HepG2 (cell line): ENCODE measurements around the gene ANKS1B. TPM values are rescaled to one million over a fixed set of nuclear protein-coding genes. Genes with fewer than 3 reads are reported as not detected.

ENCODE experiments used
- ATAC-seq: fragments of 200-7000 bp; cut with Tn5 transposase; 3 replicates; pipeline ENCODE4 v1.9.1; 2020; ENCODE audit warnings: mild to moderate bottlenecking, moderate library complexity
- BruUV-seq: library from RNA; stranded (reverse); fragments of 400-500 nt; replicated peaks from 2 replicates; lab custom pipeline; 2021; lab: Mats Ljungman, UMichigan
- CTCF ChIA-PET: fragments of 300-600 bp; formaldehyde crosslinking; extraction: SDS; loops from one replicate; lab custom pipeline; 2021; ENCODE audit warnings: low total read pairs, inconsistent platforms, low intra/inter-chr PET ratio; lab: Yijun Ruan, JAX
- POLR2A ChIA-PET: fragments of 350-600 bp; sonication (Branson Sonifier 250); formaldehyde crosslinking; loops from one replicate; lab custom pipeline; 2020; ENCODE audit warnings: antibody characterized with exemption, inconsistent platforms; lab: Yijun Ruan, JAX
- DNase-seq: peaks from one replicate; pipeline ENCODE4 v3.0.0-alpha.2; 2015; ENCODE audit warnings: low spot score
- FAIRE-seq: peaks from 3 replicates; lab custom pipeline; 2011; peaks lifted over from hg19 to GRCh38; lab: Jason Lieb, UNC
- H2AFZ ChIP-seq: one replicate; pipeline ENCODE4 v1.6.1; 2011; ENCODE audit warnings: low read length, inconsistent platforms
- H3K27ac ChIP-seq: fragments of 300-600 bp; 3 replicates; pipeline ENCODE4 v1.8.0; 2011; ENCODE audit warnings: mixed run types, mild to moderate bottlenecking, mixed read lengths, low read length, inconsistent platforms; ENCODE audit not compliant: insufficient read depth; ENCODE audit errors: extremely low read length
- H3K27me3 ChIP-seq, 2 experiments: fragments of 200-600 bp in 1 of 2; 2 replicates in 1 of 2; 3 replicates in 1 of 2; pipeline versions ENCODE4 v1.6.0 to v1.8.0; 2011; ENCODE audit warnings: low read length in 2 of 2, mild to moderate bottlenecking in 2 of 2, moderate library complexity in 2 of 2, inconsistent platforms in 1 of 2; ENCODE audit not compliant: insufficient read depth in 2 of 2, control insufficient read depth in 1 of 2
- H3K36me3 ChIP-seq, 2 experiments: fragments of 200-600 bp in 1 of 2; replicated peaks in 1 of 2; 2 replicates in 1 of 2; 3 replicates in 1 of 2; pipeline versions ENCODE4 v1.5.1 to v1.8.0; 2011; ENCODE audit warnings: low read length in 2 of 2, inconsistent platforms in 1 of 2; ENCODE audit not compliant: insufficient read depth in 2 of 2, control insufficient read depth in 1 of 2
- H3K4me1 ChIP-seq: 2 replicates; pipeline ENCODE4 v1.5.1; 2012; ENCODE audit warnings: low read length, inconsistent platforms; ENCODE audit not compliant: insufficient read depth
- H3K4me2 ChIP-seq: 2 replicates; pipeline ENCODE4 v1.6.0; 2011; ENCODE audit warnings: low read depth, low read length, inconsistent platforms
- H3K4me3 ChIP-seq, 3 experiments: fragments of 200-600 bp in 1 of 3; sonication (generic), shearing (Covaris generic) in 1 of 3; replicated peaks in 1 of 3; 2 replicates each; pipeline ENCODE4 v1.5.1; 2011 to 2016; ENCODE audit warnings: low read length in 3 of 3, inconsistent platforms in 2 of 3, low read depth in 2 of 3, mild to moderate bottlenecking in 2 of 3, control low read depth in 1 of 3, mixed read lengths in 1 of 3; ENCODE audit not compliant: insufficient read depth in 1 of 3
- H3K79me2 ChIP-seq: one replicate; pipeline ENCODE4 v1.6.1; 2011; ENCODE audit warnings: low read length, inconsistent platforms; ENCODE audit not compliant: insufficient read depth
- H3K9ac ChIP-seq: 2 replicates; pipeline ENCODE4 v1.6.0; 2011; ENCODE audit warnings: mild to moderate bottlenecking, low read depth, low read length, inconsistent platforms; ENCODE audit not compliant: insufficient read depth
- H3K9me3 ChIP-seq: 2 replicates; pipeline ENCODE4 v1.5.1; 2012; ENCODE audit warnings: mild to moderate bottlenecking, low read length
- H4K20me1 ChIP-seq: 2 replicates; pipeline ENCODE4 v1.6.0; 2011; ENCODE audit warnings: inconsistent platforms, mild to moderate bottlenecking, low read length, moderate library complexity; ENCODE audit not compliant: insufficient read depth
- HNRNPH1 ChIP-seq: fragments of 200-400 bp; formaldehyde crosslinking; optimal IDR thresholded peaks from 2 replicates; pipeline ENCODE3; 2017; ENCODE audit warnings: mild to moderate bottlenecking, low read depth, low read length
- MIER3 ChIP-seq: IDR thresholded peaks from 2 replicates; pipeline ENCODE4 v1.6.1; 2016; ENCODE audit warnings: missing compliant biosample characterization, borderline replicate concordance
- NRL ChIP-seq: sonication (generic); formaldehyde crosslinking; IDR thresholded peaks from 2 replicates; pipeline ENCODE4 v1.5.0; 2020; ENCODE audit warnings: missing genetic modification reagents, mild to moderate bottlenecking, moderate library complexity, borderline replicate concordance
- SNAPC2 ChIP-seq: sonication (generic); formaldehyde crosslinking; IDR thresholded peaks from 2 replicates; pipeline ENCODE4 v1.8.1; 2022; ENCODE audit warnings: mild to moderate bottlenecking, missing genetic modification reagents
- ZFP36L2 ChIP-seq: sonication (generic); formaldehyde crosslinking; IDR thresholded peaks from 2 replicates; pipeline ENCODE4 v1.4.0; 2020; ENCODE audit warnings: missing genetic modification reagents
- ZNF3 ChIP-seq: IDR thresholded peaks from 2 replicates; pipeline ENCODE4 v1.7.0; 2017; ENCODE audit warnings: inconsistent platforms
- ZNF543 ChIP-seq: sonication (generic); formaldehyde crosslinking; IDR thresholded peaks from 2 replicates; pipeline ENCODE4 v1.4.0; 2020; ENCODE audit warnings: mild to moderate bottlenecking, missing genetic modification reagents
- WGBS: methylation state at CpG from one replicate; pipeline ENCODE4 v1.1.6; 2017; ENCODE audit warnings: low lambda C conversion rate; 5-methylcytosine and 5-hydroxymethylcytosine counted together
- in situ Hi-C: cut with HindIII; loops from 2 replicates; pipeline ENCODE4 v1.10.0; 2017; ENCODE audit warnings: low pct_unique_long_range_greater_than_20kb; ENCODE audit not compliant: extremely low pct_ligation_motif_present
- intact Hi-C: fragments of 100-400 bp; cut with micrococcal nuclease; formaldehyde crosslinking; loops from one replicate; pipeline ENCODE4 v1.10.0; 2022; ENCODE audit not compliant: unreplicated experiment
- polyA plus RNA-seq, 8 experiments: library from polyadenylated mRNA; depleted of rRNA in 3 of 8; stranded (reverse) in 7 of 8; unstranded in 1 of 8; fragments of >200 nt; fragmentation: Illumina TruSeq in 4 of 8; extraction: Trizol in 4 of 8; gene quantifications; 2 replicates each; pipeline versions ENCODE4 v1.2.1 to v1.2.3, GENCODE V29; 2011 to 2016; ENCODE audit warnings: low read depth in 4 of 8, missing spikeins in 1 of 8, mixed read lengths in 1 of 8; ENCODE audit not compliant: insufficient read depth in 1 of 8
- total RNA-seq, 5 experiments: library from RNA; depleted of rRNA; stranded (reverse); fragments of >200 nt; fragmentation: Illumina TruSeq; extraction: Trizol; gene quantifications; 2 replicates each; pipeline ENCODE4 v1.2.3, GENCODE V29; 2016; ENCODE audit warnings: low read depth in 1 of 5
- TF ChIP-seq, protein P1 (sequence below): sonication (generic); formaldehyde crosslinking; conservative IDR thresholded peaks from 2 replicates; pipeline ENCODE4 v1.4.0; 2020; ENCODE audit warnings: mild to moderate bottlenecking, missing genetic modification reagents, moderate library complexity
- TF ChIP-seq, protein P2 (sequence below): sonication (generic); formaldehyde crosslinking; IDR thresholded peaks from 2 replicates; pipeline ENCODE4 v1.8.1; 2023; ENCODE audit warnings: missing genetic modification reagents, inconsistent platforms, borderline replicate concordance
- TF ChIP-seq, protein P3 (sequence below): sonication (generic); formaldehyde crosslinking; IDR thresholded peaks from 2 replicates; pipeline ENCODE4 v1.5.1; 2020; ENCODE audit warnings: missing genetic modification reagents, mild to moderate bottlenecking, borderline replicate concordance

ANKS1B gene
- total and polyA plus RNA-seq, 2 of the 13 experiments (the other 11 are each of a cell fraction or from before 2014, with no cell fraction given) = 0.15 TPM; not detected in 1

DNA sequence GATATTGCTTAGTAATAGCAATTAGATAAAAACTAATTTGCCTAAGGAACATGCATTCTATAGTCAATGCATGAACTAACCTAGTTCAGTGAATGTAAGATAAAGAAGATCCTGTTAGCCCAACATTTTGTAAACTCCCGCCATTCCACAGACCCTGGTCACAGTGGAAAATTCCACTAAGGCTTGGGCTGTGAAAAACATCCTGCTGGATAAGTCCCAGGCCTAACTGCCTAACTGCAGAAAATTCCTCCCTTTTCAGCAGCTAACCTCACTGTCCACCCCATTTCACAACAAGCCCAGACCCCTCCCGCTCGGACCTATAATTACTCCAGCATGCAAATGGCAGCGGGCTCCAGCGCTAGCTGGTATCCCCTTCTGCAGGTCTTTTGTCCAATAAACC is 435.1 kb downstream of the ANKS1B start (continued):
- TF ChIP-seq ZFP36L2 = no peak
- no peak for TF ChIP-seq ZNF3 (CRISPR knock-in tag)
- TF ChIP-seq, protein P1, sequence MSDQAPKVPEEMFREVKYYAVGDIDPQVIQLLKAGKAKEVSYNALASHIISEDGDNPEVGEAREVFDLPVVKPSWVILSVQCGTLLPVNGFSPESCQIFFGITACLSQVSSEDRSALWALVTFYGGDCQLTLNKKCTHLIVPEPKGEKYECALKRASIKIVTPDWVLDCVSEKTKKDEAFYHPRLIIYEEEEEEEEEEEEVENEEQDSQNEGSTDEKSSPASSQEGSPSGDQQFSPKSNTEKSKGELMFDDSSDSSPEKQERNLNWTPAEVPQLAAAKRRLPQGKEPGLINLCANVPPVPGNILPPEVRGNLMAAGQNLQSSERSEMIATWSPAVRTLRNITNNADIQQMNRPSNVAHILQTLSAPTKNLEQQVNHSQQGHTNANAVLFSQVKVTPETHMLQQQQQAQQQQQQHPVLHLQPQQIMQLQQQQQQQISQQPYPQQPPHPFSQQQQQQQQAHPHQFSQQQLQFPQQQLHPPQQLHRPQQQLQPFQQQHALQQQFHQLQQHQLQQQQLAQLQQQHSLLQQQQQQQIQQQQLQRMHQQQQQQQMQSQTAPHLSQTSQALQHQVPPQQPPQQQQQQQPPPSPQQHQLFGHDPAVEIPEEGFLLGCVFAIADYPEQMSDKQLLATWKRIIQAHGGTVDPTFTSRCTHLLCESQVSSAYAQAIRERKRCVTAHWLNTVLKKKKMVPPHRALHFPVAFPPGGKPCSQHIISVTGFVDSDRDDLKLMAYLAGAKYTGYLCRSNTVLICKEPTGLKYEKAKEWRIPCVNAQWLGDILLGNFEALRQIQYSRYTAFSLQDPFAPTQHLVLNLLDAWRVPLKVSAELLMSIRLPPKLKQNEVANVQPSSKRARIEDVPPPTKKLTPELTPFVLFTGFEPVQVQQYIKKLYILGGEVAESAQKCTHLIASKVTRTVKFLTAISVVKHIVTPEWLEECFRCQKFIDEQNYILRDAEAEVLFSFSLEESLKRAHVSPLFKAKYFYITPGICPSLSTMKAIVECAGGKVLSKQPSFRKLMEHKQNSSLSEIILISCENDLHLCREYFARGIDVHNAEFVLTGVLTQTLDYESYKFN (CRISPR knock-in tag) = no peak
- no peak for TF ChIP-seq HNRNPH1
- TF ChIP-seq NRL (CRISPR knock-in tag) = no peak
- TF ChIP-seq, protein P2, sequence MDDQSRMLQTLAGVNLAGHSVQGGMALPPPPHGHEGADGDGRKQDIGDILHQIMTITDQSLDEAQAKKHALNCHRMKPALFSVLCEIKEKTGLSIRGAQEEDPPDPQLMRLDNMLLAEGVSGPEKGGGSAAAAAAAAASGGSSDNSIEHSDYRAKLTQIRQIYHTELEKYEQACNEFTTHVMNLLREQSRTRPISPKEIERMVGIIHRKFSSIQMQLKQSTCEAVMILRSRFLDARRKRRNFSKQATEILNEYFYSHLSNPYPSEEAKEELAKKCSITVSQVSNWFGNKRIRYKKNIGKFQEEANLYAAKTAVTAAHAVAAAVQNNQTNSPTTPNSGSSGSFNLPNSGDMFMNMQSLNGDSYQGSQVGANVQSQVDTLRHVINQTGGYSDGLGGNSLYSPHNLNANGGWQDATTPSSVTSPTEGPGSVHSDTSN (CRISPR knock-in tag) = no peak

DNA sequence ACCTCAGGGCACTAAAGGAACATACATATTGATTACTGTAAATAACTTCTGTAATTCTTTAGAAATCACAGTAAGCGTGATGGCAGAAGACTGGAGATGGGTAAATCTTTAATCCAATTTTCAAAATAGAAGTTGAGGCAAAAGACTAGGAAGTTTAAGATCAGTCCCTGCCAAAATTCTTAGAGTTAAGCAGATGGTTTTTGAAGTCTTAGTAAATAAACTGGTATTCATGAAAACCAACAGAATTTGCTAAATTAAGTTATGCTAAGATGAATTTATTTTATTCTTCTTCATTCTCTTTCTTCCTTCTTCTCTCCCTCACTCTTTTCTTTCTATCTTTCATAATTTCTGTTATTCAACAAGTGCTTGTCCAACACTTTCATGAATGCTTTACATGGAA is 435.5 kb downstream of the ANKS1B start:
- Histone ChIP-seq H3K9me3 (no peaks in the 10 kb centered on the region), H3K4me2 (no peak overlapping the region), H3K4me1 (no peaks in the 10 kb centered on the region), H3K4me3 (no peak overlapping the region), H2AFZ (no peak overlapping the region), H3K79me2 (no peaks in the 10 kb centered on the region), H3K27ac (no peak overlapping the region), H3K36me3 (no peaks in the 10 kb centered on the region), H4K20me1 (no peaks in the 10 kb centered on the region), H3K9ac (no peak overlapping the region), H3K27me3 (no peaks in the 10 kb centered on the region)
- ChIA-PET POLR2A (no interaction called here), CTCF (no interaction called here)
- intact Hi-C loops = no loop called here
- 0% methylated on average over 1 of the region's 1 CpG for WGBS
- no peak for FAIRE-seq
- BruUV-seq = no TSS peak
- no peak for ATAC-seq
- DNase-seq = no peak
- in situ Hi-C loops = no loop called here
- TF ChIP-seq, protein P3, sequence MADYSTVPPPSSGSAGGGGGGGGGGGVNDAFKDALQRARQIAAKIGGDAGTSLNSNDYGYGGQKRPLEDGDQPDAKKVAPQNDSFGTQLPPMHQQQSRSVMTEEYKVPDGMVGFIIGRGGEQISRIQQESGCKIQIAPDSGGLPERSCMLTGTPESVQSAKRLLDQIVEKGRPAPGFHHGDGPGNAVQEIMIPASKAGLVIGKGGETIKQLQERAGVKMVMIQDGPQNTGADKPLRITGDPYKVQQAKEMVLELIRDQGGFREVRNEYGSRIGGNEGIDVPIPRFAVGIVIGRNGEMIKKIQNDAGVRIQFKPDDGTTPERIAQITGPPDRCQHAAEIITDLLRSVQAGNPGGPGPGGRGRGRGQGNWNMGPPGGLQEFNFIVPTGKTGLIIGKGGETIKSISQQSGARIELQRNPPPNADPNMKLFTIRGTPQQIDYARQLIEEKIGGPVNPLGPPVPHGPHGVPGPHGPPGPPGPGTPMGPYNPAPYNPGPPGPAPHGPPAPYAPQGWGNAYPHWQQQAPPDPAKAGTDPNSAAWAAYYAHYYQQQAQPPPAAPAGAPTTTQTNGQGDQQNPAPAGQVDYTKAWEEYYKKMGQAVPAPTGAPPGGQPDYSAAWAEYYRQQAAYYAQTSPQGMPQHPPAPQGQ (CRISPR knock-in tag) = no peak
- TF ChIP-seq ZNF543 (CRISPR knock-in tag) (no peak), SNAPC2 (CRISPR knock-in tag) (no peak), MIER3 (no peak)
